B cell (primary cell): ENCODE measurements around the gene PHKA2.

Source experiments
- CTCF ChIP-seq: fragments of 200-600 bp; IDR thresholded peaks from one replicate; pipeline ENCODE4 v1.8.0; 2022; ENCODE audit warnings: antibody characterized with exemption, mild to moderate bottlenecking
- EZH2 ChIP-seq: IDR thresholded peaks from 2 replicates; pipeline ENCODE4 v1.6.1; 2012; ENCODE audit warnings: borderline replicate concordance, low read depth, mild to moderate bottlenecking, moderate library complexity, low read length; ENCODE audit not compliant: insufficient read depth, poor library complexity, severe bottlenecking

DNA sequence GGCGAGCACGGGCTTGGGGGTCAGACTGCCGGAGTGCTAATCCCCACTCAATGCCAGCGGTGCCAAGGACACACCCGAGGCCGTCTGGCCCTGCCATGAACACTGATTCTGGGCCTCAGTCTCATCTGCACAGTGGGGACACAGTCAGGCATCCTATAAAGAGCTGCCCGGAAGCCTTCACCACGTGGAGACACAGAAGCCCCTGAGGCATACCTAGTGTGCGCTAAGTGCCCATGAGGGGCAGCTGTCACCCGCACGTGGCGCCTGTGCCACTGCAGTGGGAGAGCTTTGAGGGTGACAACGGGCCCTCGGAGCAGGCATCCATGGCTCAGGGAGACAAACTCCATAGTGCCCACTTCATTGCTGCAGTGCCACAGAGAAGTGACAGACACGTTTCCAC is 86.3 kb downstream of the PHKA2 start:
- TF ChIP-seq CTCF (no peak), EZH2 (no peak)
